H1 (cell line): ENCODE measurements around the gene NOC2L. TPM values are rescaled to one million over a fixed set of nuclear protein-coding genes. Genes with fewer than 3 reads are reported as not detected.

Experiments
- CTCF ChIA-PET: fragments of 300-600 bp; sonication (Branson Sonifier 250); formaldehyde crosslinking; loops from one replicate; lab custom pipeline; 2021; ENCODE audit not compliant: partially characterized antibody; lab: Charles Lee
- POLR2A ChIA-PET: fragments of 300-600 bp; sonication (Branson Sonifier 250); formaldehyde crosslinking; loops from one replicate; lab custom pipeline; 2021; ENCODE audit warnings: inconsistent platforms; ENCODE audit not compliant: partially characterized antibody; lab: Charles Lee
- DNase-seq, 2 experiments: peaks; one replicate each; pipeline versions ENCODE4 v3.0.0 to v3.0.0-alpha.2; 2010 to 2022; ENCODE audit warnings: low spot score in 2 of 2, low read depth in 1 of 2, mixed read lengths in 1 of 2
- FAIRE-seq: peaks from 2 replicates; lab custom pipeline; 2011; peaks lifted over from hg19 to GRCh38; lab: Jason Lieb, UNC
- H2AFZ ChIP-seq: 2 replicates; pipeline ENCODE4 v1.8.1; 2012; ENCODE audit warnings: low read length, inconsistent platforms
- H2AK5ac ChIP-seq: 2 replicates; pipeline ENCODE4 v1.6.1; 2013; ENCODE audit warnings: low read depth, low read length
- H2BK120ac ChIP-seq: replicated peaks from 2 replicates; pipeline ENCODE3; 2013; ENCODE audit warnings: low read depth, low read length, inconsistent platforms
- H2BK12ac ChIP-seq: 2 replicates; pipeline ENCODE4 v1.6.1; 2013; ENCODE audit warnings: low read depth, low read length
- H2BK15ac ChIP-seq: 2 replicates; pipeline ENCODE4 v1.6.1; 2013; ENCODE audit warnings: low read length
- H2BK20ac ChIP-seq: 2 replicates; pipeline ENCODE4 v1.6.1; 2013; ENCODE audit warnings: low read length
- H2BK5ac ChIP-seq: 2 replicates; pipeline ENCODE4 v1.6.1; 2013; ENCODE audit warnings: low read depth, low read length
- H3K14ac ChIP-seq: 2 replicates; pipeline ENCODE4 v1.6.1; 2013; ENCODE audit warnings: inconsistent platforms; ENCODE audit not compliant: insufficient read length
- H3K18ac ChIP-seq: 2 replicates; pipeline ENCODE4 v1.6.1; 2013; ENCODE audit warnings: low read length; ENCODE audit errors: extremely low read depth
- H3K23ac ChIP-seq: 2 replicates; pipeline ENCODE4 v1.6.1; 2013; ENCODE audit warnings: inconsistent platforms; ENCODE audit not compliant: insufficient read length
- H3K23me2 ChIP-seq: 2 replicates; pipeline ENCODE4 v1.6.1; 2013; ENCODE audit warnings: low read depth, low read length
- H3K27ac ChIP-seq: 2 replicates; pipeline ENCODE4 v1.6.1; 2011; ENCODE audit warnings: low read depth, low read length, inconsistent platforms
- H3K27me3 ChIP-seq, 4 experiments: replicated peaks in 1 of 4; 1 replicate in 1 of 4; 2 replicates in 3 of 4; pipeline versions ENCODE4 v1.6.1 to v1.8.1; 2011 to 2013; ENCODE audit warnings: low read length in 3 of 4, mild to moderate bottlenecking in 3 of 4, inconsistent platforms in 2 of 4, mixed read lengths in 2 of 4, moderate library complexity in 1 of 4; ENCODE audit not compliant: control insufficient read depth in 3 of 4, insufficient read depth in 3 of 4; ENCODE audit errors: extremely low read depth in 1 of 4
- H3K36me3 ChIP-seq, 4 experiments: 2 replicates each; pipeline versions ENCODE4 v1.6.1 to v1.8.1; 2011 to 2013; ENCODE audit warnings: mild to moderate bottlenecking in 4 of 4, low read length in 3 of 4, moderate library complexity in 2 of 4, control low read depth in 1 of 4, inconsistent platforms in 1 of 4; ENCODE audit not compliant: insufficient read depth in 4 of 4, control insufficient read depth in 2 of 4
- H3K4ac ChIP-seq: replicated peaks from 2 replicates; pipeline ENCODE3; 2013; ENCODE audit warnings: low read length, low read depth, mixed read lengths, inconsistent platforms; ENCODE audit not compliant: insufficient read length
- H3K4me1 ChIP-seq, 4 experiments: replicated peaks in 1 of 4; 1 replicate in 1 of 4; 2 replicates in 3 of 4; pipeline versions ENCODE4 v1.6.1 to v1.8.1; 2011 to 2013; ENCODE audit warnings: low read length in 3 of 4, inconsistent platforms in 2 of 4, mixed read lengths in 1 of 4; ENCODE audit not compliant: insufficient read depth in 4 of 4, control insufficient read depth in 3 of 4
- H3K4me2 ChIP-seq, 2 experiments: 2 replicates each; pipeline versions ENCODE4 v1.6.1 to v1.8.1; 2011 to 2013; ENCODE audit warnings: low read depth in 2 of 2, low read length in 2 of 2, control low read depth in 1 of 2, inconsistent platforms in 1 of 2, mild to moderate bottlenecking in 1 of 2; ENCODE audit not compliant: insufficient read depth in 1 of 2
- H3K4me3 ChIP-seq, 4 experiments: fragments of 200-600, 300-600 bp in 1 of 4; sonication (generic), shearing (Covaris generic), sonication (Bioruptor Twin) in 1 of 4; 2 replicates each; pipeline versions ENCODE4 v1.5.1 to v1.8.1; 2011 to 2016; ENCODE audit warnings: low read length in 4 of 4, low read depth in 3 of 4, control low read depth in 2 of 4, inconsistent platforms in 2 of 4, mild to moderate bottlenecking in 2 of 4, mixed read lengths in 1 of 4, moderate library complexity in 1 of 4; ENCODE audit not compliant: insufficient read depth in 2 of 4; ENCODE audit errors: extremely low read depth in 1 of 4
- H3K56ac ChIP-seq: replicated peaks from 2 replicates; pipeline ENCODE3; 2013; ENCODE audit warnings: low read depth, mild to moderate bottlenecking, mixed read lengths, low read length, inconsistent platforms; ENCODE audit not compliant: insufficient read length
- H3K79me1 ChIP-seq: 2 replicates; pipeline ENCODE4 v1.6.1; 2013; ENCODE audit warnings: low read depth, low read length, control low read depth
- H3K79me2 ChIP-seq, 2 experiments: 2 replicates each; pipeline versions ENCODE4 v1.6.1 to v1.8.1; 2012 to 2013; ENCODE audit warnings: low read length in 2 of 2, mild to moderate bottlenecking in 2 of 2, inconsistent platforms in 1 of 2; ENCODE audit not compliant: insufficient read depth in 2 of 2, control insufficient read depth in 1 of 2
- H3K9ac ChIP-seq, 4 experiments: replicated peaks in 1 of 4; 1 replicate in 1 of 4; 2 replicates in 3 of 4; pipeline versions ENCODE4 v1.6.1 to v1.8.1; 2011 to 2013; ENCODE audit warnings: low read depth in 3 of 4, low read length in 3 of 4, control low read depth in 2 of 4, mild to moderate bottlenecking in 2 of 4, moderate library complexity in 2 of 4, inconsistent platforms in 1 of 4; ENCODE audit errors: extremely low read depth in 1 of 4
- H3K9me3 ChIP-seq, 2 experiments: 2 replicates each; pipeline versions ENCODE4 v1.6.1 to v1.8.1; 2012 to 2013; ENCODE audit warnings: mild to moderate bottlenecking in 2 of 2, moderate library complexity in 2 of 2, control low read depth in 1 of 2, inconsistent platforms in 1 of 2, low read depth in 1 of 2, low read length in 1 of 2, mixed read lengths in 1 of 2; ENCODE audit not compliant: insufficient read depth in 2 of 2
- H4K20me1 ChIP-seq, 2 experiments: replicated peaks in 1 of 2; 2 replicates each; pipeline versions ENCODE3 to v1.8.1; 2011 to 2013; ENCODE audit warnings: inconsistent platforms in 2 of 2, low read length in 2 of 2, mild to moderate bottlenecking in 1 of 2; ENCODE audit not compliant: insufficient read depth in 2 of 2, control insufficient read depth in 1 of 2
- H4K5ac ChIP-seq: 2 replicates; pipeline ENCODE4 v1.6.1; 2013; ENCODE audit warnings: low read length, low read depth, mixed read lengths, inconsistent platforms; ENCODE audit not compliant: insufficient read length
- H4K8ac ChIP-seq: 2 replicates; pipeline ENCODE4 v1.8.0; 2013; ENCODE audit warnings: mild to moderate bottlenecking, moderate library complexity, low read length, inconsistent platforms; ENCODE audit not compliant: insufficient read depth; ENCODE audit errors: extremely low read depth
- H4K91ac ChIP-seq: replicated peaks from 2 replicates; pipeline ENCODE3; 2013; ENCODE audit warnings: low read length, mixed read lengths, inconsistent platforms; ENCODE audit not compliant: insufficient read length
- ATF3 ChIP-seq: IDR thresholded peaks from 2 replicates; pipeline ENCODE4 v1.6.1; 2011; ENCODE audit warnings: low read depth, mild to moderate bottlenecking, low read length; ENCODE audit not compliant: insufficient read depth
- KDM4A ChIP-seq: IDR thresholded peaks from one replicate; pipeline ENCODE4 v1.7.1; 2012; ENCODE audit warnings: low read depth, mild to moderate bottlenecking, moderate library complexity, low read length, inconsistent platforms; ENCODE audit not compliant: severe bottlenecking
- SP1 ChIP-seq: IDR thresholded peaks from 2 replicates; pipeline ENCODE4 v1.6.1; 2011; ENCODE audit warnings: low read depth, low read length
- TAF7 ChIP-seq: optimal IDR thresholded peaks from 2 replicates; pipeline ENCODE3; 2011; ENCODE audit warnings: low read depth, mild to moderate bottlenecking, inconsistent platforms, low read length, moderate library complexity, borderline replicate concordance
- YY1 ChIP-seq: IDR thresholded peaks from 2 replicates; pipeline ENCODE4 v1.6.1; 2011; ENCODE audit warnings: low read depth, mild to moderate bottlenecking, low read length
- WGBS, 2 experiments: shearing (Covaris generic) in 1 of 2; methylation state at CpG; one replicate each; pipeline versions ENCODE4 v1.1.6 to v1.1.7; 2013 to 2015; ENCODE audit warnings: low lambda C conversion rate in 2 of 2, mixed read lengths in 2 of 2, inconsistent platforms in 1 of 2, low coverage in 1 of 2, missing lambda C conversion rate in 1 of 2; ENCODE audit not compliant: insufficient replicate concordance in 2 of 2, insufficient coverage in 1 of 2, insufficient read length in 1 of 2; ENCODE audit errors: extremely low coverage in 1 of 2, missing lambda C conversion rate in 1 of 2; 5-methylcytosine and 5-hydroxymethylcytosine counted together
- polyA plus RNA-seq, 7 experiments: library from polyadenylated mRNA; depleted of rRNA in 3 of 7; stranded (reverse) in 5 of 7; unstranded in 2 of 7; fragments of >200 nt in 5 of 7; fragments of 200-250 nt in 2 of 7; gene quantifications; 1 replicate in 5 of 7; 2 replicates in 1 of 7; 4 replicates in 1 of 7; pipeline versions ENCODE4 v1.2.1 to v1.2.3, GENCODE V29; 2011 to 2013; ENCODE audit warnings: missing spikeins in 2 of 7, mixed read lengths in 2 of 7
- total RNA-seq: library from RNA; stranded (reverse); fragmentation: NEBNext Ultra II Directional; extraction: Animal tissue kit (Norgen Biotek cat#: 25700); gene quantifications from 2 replicates; pipeline ENCODE4 v1.2.1, GENCODE V29; 2021
- TF ChIP-seq, protein P1 (sequence below): IDR thresholded peaks from 2 replicates; pipeline ENCODE4 v1.6.1; 2012; ENCODE audit warnings: inconsistent platforms
- TF ChIP-seq, protein P2 (sequence below): IDR thresholded peaks from 2 replicates; pipeline ENCODE4 v1.6.1; 2012; ENCODE audit warnings: low read length, inconsistent platforms

NOC2L gene
- total and polyA plus RNA-seq, 2 of the 8 experiments (the other 6 are each of a cell fraction or from before 2014, with no cell fraction given) = 74.7 to 130 TPM

GRCh38 chr1:905071-905749, 53.8 kb downstream of the NOC2L start:
- H4K91ac ChIP-seq = peak overlapping the region; percentile 76
- no peak overlapping the region for H4K5ac ChIP-seq
- peak overlapping the region; percentile 82; the same call in 1 of the 2 replicates for H2AFZ ChIP-seq
- no peak overlapping the region for H3K14ac ChIP-seq
- ChIA-PET CTCF (interaction anchor here (0.6 to 4.1 kb wide), 24 partner anchors 9 to 176 kb away, joined by 3 to 20 read pairs (median 4); partner anchors contain the start of genes NOC2L and SAMD11), POLR2A (interaction anchor here (0.7 to 3.4 kb wide), 10 partner anchors 10 to 128 kb away, joined by 3 to 9 read pairs (median 3); no protein-coding TSS in a partner anchor)
- no peaks in the 10 kb centered on the region for H3K9me3 ChIP-seq
- DNase-seq = peak in 1 of 2 experiments; percentile 65
- no peak overlapping the region for H2BK20ac ChIP-seq
- no peak overlapping the region for H3K4ac ChIP-seq
- H2BK12ac ChIP-seq = no peak overlapping the region
- no peaks in the 10 kb centered on the region for H3K79me2 ChIP-seq
- peak overlapping the region; percentile 59 to 99; a peak in 3 of 4 replicates for H3K4me2 ChIP-seq
- H3K56ac ChIP-seq = no peak overlapping the region
- 0 out of 2 replicates have a peak overlapping the region, but pooled peaks have one; percentile 46 for H2BK15ac ChIP-seq
- H2AK5ac ChIP-seq = no peak overlapping the region
- peaks cover 24 to 44% (median 36%) of the 10 kb centered on the region in 4 experiments for H3K27me3 ChIP-seq
- H3K79me1 ChIP-seq = no peaks in the 10 kb centered on the region
- H3K23me2 ChIP-seq = peaks cover 2% of the 10 kb centered on the region; the same call in 1 of the 2 replicates
- no peak for FAIRE-seq
- H3K36me3 ChIP-seq = no peaks in the 10 kb centered on the region
- peaks cover 2 to 3% of the 10 kb centered on the region in 2 experiments for H4K20me1 ChIP-seq
- peak overlapping the region; percentile 72; the same call in 1 of the 2 replicates for H4K8ac ChIP-seq
- no peak overlapping the region for H3K27ac ChIP-seq
- H3K18ac ChIP-seq = peak overlapping the region; percentile 65; the same call in 1 of the 2 replicates
- peaks cover 0 to 5% (median 2%) of the 10 kb centered on the region in 4 experiments; a peak in 4 of 7 replicates for H3K4me1 ChIP-seq
- H2BK120ac ChIP-seq = no peak overlapping the region
- H3K4me3 ChIP-seq = peak overlapping the region; percentile 28 to 64 (median 54)
- no peak overlapping the region; the same call in 1 of the 2 replicates for H2BK5ac ChIP-seq
- 11% methylated on average over 47 of the region's 49 CpGs; no CpG with 5 or more reads in 1 of the 2 experiments for WGBS, 2 experiments
- no peak overlapping the region for H3K23ac ChIP-seq
- peak overlapping the region in 3 of 4 experiments; percentile 29 to 42 (median 36); a peak in 2 of 7 replicates for H3K9ac ChIP-seq
- no peak for TF ChIP-seq SP1
- TF ChIP-seq ATF3 = no peak
- TF ChIP-seq, protein P1, sequence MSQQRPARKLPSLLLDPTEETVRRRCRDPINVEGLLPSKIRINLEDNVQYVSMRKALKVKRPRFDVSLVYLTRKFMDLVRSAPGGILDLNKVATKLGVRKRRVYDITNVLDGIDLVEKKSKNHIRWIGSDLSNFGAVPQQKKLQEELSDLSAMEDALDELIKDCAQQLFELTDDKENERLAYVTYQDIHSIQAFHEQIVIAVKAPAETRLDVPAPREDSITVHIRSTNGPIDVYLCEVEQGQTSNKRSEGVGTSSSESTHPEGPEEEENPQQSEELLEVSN = peak; percentile 79
- TF ChIP-seq TAF7 = no peak
- TF ChIP-seq YY1 = no peak
- TF ChIP-seq, protein P2, sequence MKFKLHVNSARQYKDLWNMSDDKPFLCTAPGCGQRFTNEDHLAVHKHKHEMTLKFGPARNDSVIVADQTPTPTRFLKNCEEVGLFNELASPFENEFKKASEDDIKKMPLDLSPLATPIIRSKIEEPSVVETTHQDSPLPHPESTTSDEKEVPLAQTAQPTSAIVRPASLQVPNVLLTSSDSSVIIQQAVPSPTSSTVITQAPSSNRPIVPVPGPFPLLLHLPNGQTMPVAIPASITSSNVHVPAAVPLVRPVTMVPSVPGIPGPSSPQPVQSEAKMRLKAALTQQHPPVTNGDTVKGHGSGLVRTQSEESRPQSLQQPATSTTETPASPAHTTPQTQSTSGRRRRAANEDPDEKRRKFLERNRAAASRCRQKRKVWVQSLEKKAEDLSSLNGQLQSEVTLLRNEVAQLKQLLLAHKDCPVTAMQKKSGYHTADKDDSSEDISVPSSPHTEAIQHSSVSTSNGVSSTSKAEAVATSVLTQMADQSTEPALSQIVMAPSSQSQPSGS = no peak
- TF ChIP-seq KDM4A = peak; percentile 36
